ENCODE results near the gene SLC25A46.
"Not testable (repeated sequence)": the region's sequence is repeated elsewhere in the genome, so short reads cannot be mapped to it uniquely, and the experiment has no call there.

SLC25A46 gene

DNA sequence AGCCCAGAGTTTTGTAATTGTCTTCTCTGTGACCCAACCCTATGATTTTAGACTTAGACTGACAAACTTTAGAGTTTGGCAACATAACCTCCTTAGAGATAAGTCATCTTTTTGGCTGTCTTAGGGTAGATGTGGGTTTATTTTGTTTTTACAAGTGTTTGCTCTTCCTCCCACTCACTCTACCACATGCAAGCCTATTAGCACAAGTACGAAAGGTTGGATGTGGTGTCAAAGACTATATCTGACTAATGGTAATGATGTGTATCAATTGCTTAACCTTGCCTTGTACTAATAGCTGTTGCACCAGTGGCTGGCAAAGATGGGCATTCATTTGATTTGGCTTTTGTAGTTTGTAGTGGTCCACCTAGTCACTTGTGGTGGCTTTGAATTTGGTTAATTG is 46.5 kb downstream of the SLC25A46 start:
- Histone ChIP-seq H3K9me3 (no peaks in the 10 kb centered on the region), H3K36me3 (no peaks in the 10 kb centered on the region), H3K27ac (no peak overlapping the region), H3K4me1 (no peaks in the 10 kb centered on the region), H3K27me3 (no peaks in the 10 kb centered on the region), H3K4me3 (no peak overlapping the region)
- TF ChIP-seq, protein P1, sequence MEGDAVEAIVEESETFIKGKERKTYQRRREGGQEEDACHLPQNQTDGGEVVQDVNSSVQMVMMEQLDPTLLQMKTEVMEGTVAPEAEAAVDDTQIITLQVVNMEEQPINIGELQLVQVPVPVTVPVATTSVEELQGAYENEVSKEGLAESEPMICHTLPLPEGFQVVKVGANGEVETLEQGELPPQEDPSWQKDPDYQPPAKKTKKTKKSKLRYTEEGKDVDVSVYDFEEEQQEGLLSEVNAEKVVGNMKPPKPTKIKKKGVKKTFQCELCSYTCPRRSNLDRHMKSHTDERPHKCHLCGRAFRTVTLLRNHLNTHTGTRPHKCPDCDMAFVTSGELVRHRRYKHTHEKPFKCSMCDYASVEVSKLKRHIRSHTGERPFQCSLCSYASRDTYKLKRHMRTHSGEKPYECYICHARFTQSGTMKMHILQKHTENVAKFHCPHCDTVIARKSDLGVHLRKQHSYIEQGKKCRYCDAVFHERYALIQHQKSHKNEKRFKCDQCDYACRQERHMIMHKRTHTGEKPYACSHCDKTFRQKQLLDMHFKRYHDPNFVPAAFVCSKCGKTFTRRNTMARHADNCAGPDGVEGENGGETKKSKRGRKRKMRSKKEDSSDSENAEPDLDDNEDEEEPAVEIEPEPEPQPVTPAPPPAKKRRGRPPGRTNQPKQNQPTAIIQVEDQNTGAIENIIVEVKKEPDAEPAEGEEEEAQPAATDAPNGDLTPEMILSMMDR (IDR thresholded peaks at IDR 0.05) = no peak
- intact Hi-C loops (cut with DNase I; ENCODE audit: low total_unique reads) = no loop called here
- no peak for DNase-seq

DNA sequence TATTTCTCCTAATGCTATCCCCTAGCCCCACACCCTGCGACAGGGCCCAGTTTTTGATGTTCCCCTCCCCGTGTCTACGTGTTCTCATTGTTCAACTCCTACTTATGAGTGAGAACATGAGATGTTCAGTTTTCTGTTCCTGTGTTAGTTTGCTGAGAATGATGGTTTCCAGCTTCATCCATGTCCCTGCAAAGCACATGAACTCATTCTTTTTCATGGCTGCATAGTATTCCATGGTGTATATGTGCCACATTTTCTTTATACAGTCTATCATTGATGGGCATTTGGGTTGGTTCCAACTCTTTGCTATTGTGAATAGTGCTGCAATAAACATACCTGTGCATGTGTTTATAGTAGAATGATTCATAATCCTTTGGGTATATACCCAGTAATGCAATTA is 49.2 kb downstream of the SLC25A46 start:
- intact Hi-C loops (cut with DNase I; ENCODE audit: low total_unique reads); H3K4me3 ChIP-seq; H3K4me1 ChIP-seq; H3K27ac ChIP-seq; H3K27me3 ChIP-seq; DNase-seq; H3K36me3 ChIP-seq; H3K9me3 ChIP-seq: not testable (repeated sequence)

DNA sequence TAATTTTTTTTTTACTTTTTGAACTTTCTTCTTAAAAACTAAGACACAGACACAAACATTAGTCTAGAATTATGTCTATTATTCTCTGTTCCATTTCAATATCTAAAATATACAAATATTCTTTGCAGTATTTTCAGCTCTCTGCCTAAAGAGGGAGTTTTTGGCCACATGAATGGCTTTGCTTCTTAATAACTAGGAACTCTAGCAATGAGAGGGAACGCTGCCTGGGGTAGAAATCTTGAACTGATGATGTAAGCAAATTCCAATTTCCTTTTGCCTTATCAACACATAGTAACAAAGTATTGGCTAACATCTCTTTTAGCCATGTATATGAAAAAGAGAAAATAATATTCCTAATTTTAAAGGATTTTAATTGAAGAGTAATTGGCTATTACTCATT is 51.9 kb downstream of the SLC25A46 start:
- Histone ChIP-seq H3K27me3 (no peaks in the 10 kb centered on the region), H3K36me3 (no peaks in the 10 kb centered on the region), H3K4me3 (no peak overlapping the region), H3K27ac (no peak overlapping the region), H3K4me1 (no peaks in the 10 kb centered on the region), H3K9me3 (no peaks in the 10 kb centered on the region)
- TF ChIP-seq, protein P1 (IDR thresholded peaks at IDR 0.05) = peak; percentile 12 to 15
- intact Hi-C loops (cut with DNase I; ENCODE audit: low total_unique reads) = no loop called here
- DNase-seq = no peak

DNA sequence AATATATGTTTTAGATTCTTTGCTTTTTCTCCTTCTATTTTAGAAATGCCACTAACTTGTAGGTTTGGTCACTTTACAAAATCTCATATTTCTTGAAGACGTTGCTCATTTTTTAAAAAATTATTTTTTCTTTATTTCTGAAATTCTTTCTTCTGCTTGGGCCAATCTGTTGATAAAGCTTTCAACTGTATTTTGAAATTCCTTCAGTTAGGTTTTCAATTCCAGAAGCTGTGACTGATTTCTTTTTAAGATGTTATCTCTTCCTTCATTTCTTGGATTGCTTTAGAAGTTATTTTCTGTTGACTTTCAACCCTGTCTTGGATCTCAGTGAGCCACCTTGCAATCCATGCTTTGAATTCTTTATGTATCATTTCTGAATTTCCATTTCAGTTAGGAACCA is 64.2 kb downstream of the SLC25A46 start:
- TF ChIP-seq, protein P1 (IDR thresholded peaks at IDR 0.05) = no peak
- H3K9me3 ChIP-seq = no peaks in the 10 kb centered on the region
- DNase-seq = no peak
- no peak overlapping the region for H3K4me3 ChIP-seq
- no peaks in the 10 kb centered on the region for H3K36me3 ChIP-seq
- no peaks in the 10 kb centered on the region for H3K4me1 ChIP-seq
- intact Hi-C loops (cut with DNase I; ENCODE audit: low total_unique reads) = no loop called here
- no peaks in the 10 kb centered on the region for H3K27me3 ChIP-seq
- no peak overlapping the region for H3K27ac ChIP-seq

DNA sequence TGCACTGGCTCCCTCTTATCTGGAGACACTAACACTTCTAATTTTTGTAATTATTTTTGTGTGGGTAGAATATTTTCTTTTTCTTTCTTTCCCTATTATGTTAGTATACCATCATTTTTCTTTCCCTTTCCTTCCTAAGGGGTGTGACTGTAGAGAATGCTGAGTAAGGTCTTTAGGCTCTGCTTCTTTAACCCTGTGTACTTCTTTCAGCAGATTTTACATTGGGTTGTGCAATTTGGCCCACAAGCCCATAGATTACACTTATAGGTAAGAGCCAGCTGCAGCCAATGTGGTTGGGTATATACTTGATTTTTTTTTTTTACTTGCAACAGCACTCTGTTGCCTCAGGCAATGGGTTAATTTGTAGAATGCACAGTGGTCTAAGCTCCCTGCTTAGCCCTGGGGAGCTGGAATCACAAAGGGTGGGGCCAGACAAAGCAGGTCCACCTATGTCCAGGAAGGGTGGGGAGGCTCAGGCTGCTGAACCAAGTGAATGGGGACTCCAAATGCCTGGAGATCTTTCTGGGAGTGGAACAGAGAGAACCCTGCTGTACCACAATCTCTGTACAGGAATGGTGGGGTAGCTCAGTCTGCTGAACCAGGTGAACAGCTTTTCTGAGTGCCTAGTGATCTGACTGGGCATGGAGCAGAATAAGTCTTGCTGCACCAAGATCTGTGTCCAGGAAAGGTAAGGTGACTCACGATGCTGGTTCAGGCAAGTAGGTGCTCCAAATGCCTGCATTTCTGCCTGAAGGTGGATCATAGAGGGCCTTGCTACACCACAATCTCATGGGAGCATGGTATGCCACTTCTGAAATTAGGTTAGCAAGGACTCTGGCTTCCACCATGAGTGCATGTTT is 64.9 kb downstream of the SLC25A46 start:
- H3K36me3 ChIP-seq = no peaks in the 10 kb centered on the region
- DNase-seq = no peak
- intact Hi-C loops (cut with DNase I; ENCODE audit: low total_unique reads) = no loop called here
- no peaks in the 10 kb centered on the region for H3K4me1 ChIP-seq
- no peak overlapping the region for H3K4me3 ChIP-seq
- H3K9me3 ChIP-seq = no peaks in the 10 kb centered on the region
- no peaks in the 10 kb centered on the region for H3K27me3 ChIP-seq
- TF ChIP-seq, protein P1 (IDR thresholded peaks at IDR 0.05) = no peak
- no peak overlapping the region for H3K27ac ChIP-seq

DNA sequence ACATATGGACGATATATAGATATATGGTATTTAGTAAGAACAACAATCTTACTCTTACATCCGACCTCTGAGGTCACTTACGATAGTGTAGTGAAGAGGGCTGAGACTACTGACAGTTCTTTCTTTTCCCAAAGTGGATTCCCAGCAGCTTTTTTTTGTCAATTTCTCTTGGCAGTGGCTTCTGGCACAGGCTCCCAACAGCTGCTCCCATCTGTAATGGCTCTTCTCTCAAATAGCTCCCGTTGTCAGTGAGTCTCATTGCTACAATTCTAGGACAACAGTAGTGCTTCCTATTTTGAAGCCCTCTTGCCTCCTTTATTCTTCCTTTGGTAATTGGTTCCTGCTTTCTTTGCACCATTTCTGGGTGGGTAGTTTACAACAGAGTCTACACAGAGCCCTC is 68.4 kb downstream of the SLC25A46 start:
- Histone ChIP-seq H3K4me3 (no peak overlapping the region), H3K4me1 (no peaks in the 10 kb centered on the region), H3K27ac (no peak overlapping the region), H3K27me3 (no peaks in the 10 kb centered on the region), H3K9me3 (peaks cover 0 to 4% (median 0%) of the 10 kb centered on the region in 3 donors), H3K36me3 (no peaks in the 10 kb centered on the region)
- intact Hi-C loops (cut with DNase I; ENCODE audit: low total_unique reads) = no loop called here
- no peak for DNase-seq
- TF ChIP-seq, protein P1 (IDR thresholded peaks at IDR 0.05) = no peak

Measured in tibial artery (tissue), 4 donors.